ENCODE data around the gene SENP3.
"Not testable (repeated sequence)": the region's sequence is repeated elsewhere in the genome, so short reads cannot be mapped to it uniquely, and the experiment has no call there.

Gene SENP3

DNA sequence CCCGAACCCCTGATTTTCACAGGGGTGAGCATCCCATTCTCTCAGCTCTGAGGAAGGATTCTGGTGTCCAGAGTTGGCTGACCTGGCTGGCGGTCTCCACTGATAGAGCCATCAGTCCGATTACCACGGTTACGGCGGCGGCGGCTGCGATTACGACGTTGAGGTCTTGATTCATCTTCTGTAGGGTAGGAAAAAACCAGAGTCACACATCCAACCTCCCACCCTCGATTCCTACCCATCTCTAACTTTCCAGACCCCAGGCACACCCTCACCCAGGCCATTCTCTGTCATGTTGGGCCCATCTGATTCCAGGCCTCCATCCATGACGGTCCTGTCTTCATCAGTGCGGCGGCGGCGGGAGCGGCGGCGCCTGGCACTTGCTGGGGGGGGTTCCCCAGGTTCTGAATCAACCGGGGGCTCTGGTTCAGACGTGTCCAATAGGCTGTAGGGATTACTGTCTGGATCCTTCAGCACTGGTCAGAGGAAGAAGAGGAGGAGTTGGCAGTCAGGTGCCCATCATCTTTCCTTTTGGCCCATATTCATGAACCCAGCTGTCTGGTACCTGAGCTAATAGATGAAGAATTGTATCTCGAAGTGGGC lies 30.8 kb downstream of the SENP3 start:
- DNase-seq (ENCODE audit: low read depth in 1 of 2, low spot score in 1 of 2): no peak

GRCh38 chr17:7593296-7593695 lies 31.6 kb downstream of the SENP3 start:
- DNase-seq (ENCODE audit: low read depth in 1 of 2, low spot score in 1 of 2): no peak

DNA sequence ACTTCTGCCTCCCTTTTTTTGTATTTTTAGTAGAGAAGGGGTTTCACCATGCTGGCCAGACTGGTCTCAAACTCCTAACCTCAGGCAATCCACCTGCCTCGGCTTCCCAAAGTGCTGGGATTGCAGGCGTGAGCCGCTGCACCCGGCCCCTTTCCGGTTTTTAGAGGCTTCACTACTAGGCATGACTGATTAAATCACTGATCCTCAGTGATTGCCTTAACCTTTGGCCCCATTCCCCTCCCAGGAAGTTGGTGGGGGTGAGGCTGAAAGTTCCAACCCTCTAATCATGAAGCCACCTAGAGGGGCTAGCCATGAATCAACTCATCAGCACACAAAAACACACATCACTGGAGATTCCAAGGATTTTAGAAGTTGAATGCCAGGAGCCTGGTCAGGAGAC lies 35.8 kb downstream of the SENP3 start:
- not testable (repeated sequence) for DNase-seq (ENCODE audit: low read depth in 1 of 2, low spot score in 1 of 2)

DNA sequence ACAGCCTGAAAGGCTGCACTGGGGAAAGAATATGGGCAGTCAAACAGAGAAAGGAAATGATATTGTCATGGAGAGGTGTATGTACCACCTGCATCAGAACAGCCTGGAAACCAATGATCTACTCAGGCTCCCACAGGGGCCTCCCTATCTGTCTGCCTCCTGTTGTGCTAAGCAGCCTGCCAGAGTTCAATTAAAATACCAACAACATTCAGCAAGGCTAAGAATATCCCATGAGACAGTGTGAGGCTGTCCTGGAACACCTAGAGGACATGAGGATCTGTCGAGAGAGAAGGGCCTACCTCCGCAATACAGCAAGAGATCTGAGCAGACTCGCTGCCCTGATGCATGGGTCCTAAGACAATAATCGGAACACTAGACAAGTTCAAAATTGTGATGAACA lies 44.6 kb downstream of the SENP3 start:
- DNase-seq (ENCODE audit: low read depth in 1 of 2, low spot score in 1 of 2): no peak

DNA sequence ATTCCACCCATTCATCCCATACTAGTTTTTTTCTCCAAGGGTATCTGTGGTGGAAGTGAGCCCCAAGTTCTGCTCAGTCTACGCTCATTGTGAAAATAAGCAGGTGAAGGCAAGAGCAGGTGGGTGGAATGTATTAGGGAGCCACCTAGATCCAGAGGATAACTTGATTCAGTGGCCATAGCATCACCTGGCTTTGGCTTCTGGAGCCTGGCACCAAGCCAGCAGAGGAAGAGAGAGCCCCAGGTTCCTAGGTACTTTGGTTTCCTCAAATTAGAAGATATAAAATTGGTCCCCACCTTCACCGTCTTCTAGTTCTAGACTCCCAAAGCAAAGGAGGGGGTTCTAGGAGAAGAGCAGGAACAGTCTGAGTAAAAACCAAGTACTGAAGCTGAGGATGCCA lies 48.9 kb downstream of the SENP3 start:
- DNase-seq (ENCODE audit: low read depth in 1 of 2, low spot score in 1 of 2): no peak

GRCh38 chr17:7611635-7612293 lies 50.0 kb downstream of the SENP3 start:
- DNase-seq (ENCODE audit: low read depth in 1 of 2, low spot score in 1 of 2): no peak

GRCh38 chr17:7612294-7612640 lies 50.5 kb downstream of the SENP3 start:
- no peak for DNase-seq (ENCODE audit: low read depth in 1 of 2, low spot score in 1 of 2)

- DNase-seq (ENCODE audit: low read depth in 1 of 2, low spot score in 1 of 2): no peak
Observed at GRCh38 chr17:7613769-7614424, 52.2 kb downstream of the SENP3 start.

DNA sequence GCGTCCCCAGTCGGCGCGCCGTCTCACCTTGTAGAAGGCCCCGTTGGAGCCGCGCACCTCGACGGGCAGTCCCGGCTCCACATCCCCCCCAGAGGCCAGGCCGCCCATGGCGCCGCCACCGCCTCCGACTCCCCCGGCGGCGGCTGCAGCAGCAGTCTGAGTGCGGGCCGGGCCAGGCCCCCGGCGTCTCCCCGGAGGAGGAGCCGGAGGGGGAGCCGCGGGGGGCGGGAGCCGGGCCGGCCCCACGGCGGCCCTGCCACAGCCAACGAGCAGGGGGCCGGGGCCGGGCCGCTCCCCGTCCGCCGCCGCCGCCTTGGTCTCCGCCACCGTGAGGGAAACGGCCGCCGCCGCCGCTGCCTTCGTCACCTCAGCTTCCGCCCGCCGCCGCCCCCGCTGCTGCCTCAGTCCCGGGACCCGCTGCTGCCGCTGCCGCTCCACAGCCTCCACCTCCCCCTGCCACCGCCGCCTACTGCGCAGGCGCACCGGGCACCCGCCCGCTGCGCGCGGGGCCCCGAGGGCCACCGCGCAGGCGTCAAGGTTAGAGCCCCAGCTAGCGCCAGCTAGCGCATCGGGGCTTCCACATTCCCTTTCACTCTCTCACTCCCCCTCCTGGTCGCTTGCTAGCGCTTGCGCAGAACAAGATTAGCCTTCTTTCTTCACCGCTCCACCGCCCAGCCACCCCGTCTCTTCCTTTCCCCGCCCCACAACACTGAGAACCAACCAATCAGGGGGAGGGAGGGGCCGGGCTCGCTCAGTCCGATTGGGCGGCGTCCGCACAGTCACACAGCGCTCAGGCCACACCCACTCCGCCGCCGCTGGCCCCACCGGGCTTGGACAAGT lies 52.9 kb downstream of the SENP3 start, which contains the start of gene FXR2:
Gene FXR2 (minus strand): TSS at position 473 of the 840 bp plus-strand sequence. CDS start 365 bp downstream, at position 108.
- peak; percentile 96 to 98 for DNase-seq (ENCODE audit: low read depth in 1 of 2, low spot score in 1 of 2)

DNA sequence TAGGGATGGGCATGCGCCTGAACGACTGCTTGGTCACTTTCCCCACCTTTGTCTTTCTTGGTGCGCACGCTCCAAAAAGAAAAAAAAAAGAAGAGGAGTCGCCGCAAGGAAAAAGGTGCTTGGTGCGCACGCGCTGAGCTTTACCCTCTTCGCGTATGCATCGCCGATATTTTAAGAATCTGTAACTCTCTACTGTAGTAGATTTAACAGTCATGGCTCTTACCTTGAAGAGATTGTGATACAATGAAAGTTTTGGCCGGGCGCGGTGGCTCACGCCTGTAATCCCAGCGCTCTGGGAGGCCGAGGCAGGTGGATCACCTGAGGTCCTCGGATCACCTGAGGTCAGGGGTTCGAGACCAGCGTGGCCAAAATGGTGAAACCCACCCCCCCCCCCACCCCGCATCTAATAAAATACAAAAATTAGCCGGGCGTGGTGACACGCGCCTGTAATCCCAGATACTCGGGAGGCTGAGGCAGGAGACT lies 53.6 kb downstream of the SENP3 start:
- no peak for DNase-seq (ENCODE audit: low read depth in 1 of 2, low spot score in 1 of 2)

DNA sequence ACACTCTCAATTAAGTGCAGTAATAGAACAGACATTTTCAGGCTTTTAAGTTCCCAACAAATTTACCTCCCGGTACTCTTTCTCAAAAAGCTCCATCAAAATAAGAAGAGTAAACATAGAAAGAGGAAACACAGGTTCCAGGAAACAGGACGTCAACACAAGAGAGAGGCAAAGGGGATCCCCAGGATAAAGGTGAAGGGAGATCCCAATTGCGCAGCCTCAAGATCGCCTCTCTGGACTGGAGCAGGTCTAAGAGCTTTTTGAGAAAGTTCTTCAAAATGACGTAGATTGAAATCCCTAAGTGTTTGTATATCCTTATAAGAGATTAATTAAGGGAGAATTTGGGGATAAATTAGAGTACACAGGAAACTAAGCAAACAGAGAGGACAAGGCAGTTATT lies 56.9 kb downstream of the SENP3 start:
- DNase-seq (ENCODE audit: low read depth in 1 of 2, low spot score in 1 of 2): no peak

- DNase-seq (ENCODE audit: low read depth in 1 of 2, low spot score in 1 of 2): no peak
Observed at GRCh38 chr17:7620835-7621234, 59.1 kb downstream of the SENP3 start.

Measured in stimulated activated CD4-positive, alpha-beta T cell treated with anti-CD3 and anti-CD28 coated beads, Interleukin-15, amount 100 ng/mL, for 1 hour (primary cell).